Mesenchymal stem cell (in vitro differentiated cells and primary cell): ENCODE data around the gene SRSF1.
A peak's percentile ranks its signal among the peaks of the same experiment; 100 is the strongest.

Experiments used
- DNase-seq: peaks from one replicate; pipeline ENCODE4 v3.0.0-alpha.2; 2013
- H2AFZ ChIP-seq: one replicate; pipeline ENCODE4 v1.6.1; 2013; ENCODE audit warnings: low read depth, mild to moderate bottlenecking, control low read depth, inconsistent platforms, low read length, moderate library complexity
- H2AK5ac ChIP-seq: 2 replicates; pipeline ENCODE4 v1.6.1; 2013; ENCODE audit warnings: low read length, moderate library complexity, mild to moderate bottlenecking, inconsistent platforms; ENCODE audit not compliant: severe bottlenecking
- H2BK120ac ChIP-seq: one replicate; pipeline ENCODE4 v1.6.1; 2013; ENCODE audit warnings: low read depth, mild to moderate bottlenecking, inconsistent platforms, low read length, moderate library complexity
- H2BK12ac ChIP-seq, 2 experiments: one replicate each; pipeline ENCODE4 v1.6.1; 2013; ENCODE audit warnings: inconsistent platforms in 2 of 2, low read length in 2 of 2, mild to moderate bottlenecking in 2 of 2, moderate library complexity in 2 of 2, control low read depth in 1 of 2
- H2BK15ac ChIP-seq: one replicate; pipeline ENCODE4 v1.6.1; 2013; ENCODE audit warnings: mild to moderate bottlenecking, low read depth, inconsistent platforms; ENCODE audit not compliant: poor library complexity, severe bottlenecking
- H2BK5ac ChIP-seq: 2 replicates; pipeline ENCODE4 v1.6.1; 2013; ENCODE audit warnings: low read depth, mild to moderate bottlenecking, low read length, control low read depth, inconsistent platforms; ENCODE audit not compliant: poor library complexity, severe bottlenecking
- H3K14ac ChIP-seq, 2 experiments: one replicate each; pipeline ENCODE4 v1.6.1; 2013; ENCODE audit warnings: inconsistent platforms in 2 of 2, low read length in 2 of 2, control low read depth in 1 of 2, mild to moderate bottlenecking in 1 of 2, moderate library complexity in 1 of 2
- H3K18ac ChIP-seq, 2 experiments: one replicate each; pipeline ENCODE4 v1.6.1; 2013; ENCODE audit warnings: inconsistent platforms in 2 of 2, low read length in 2 of 2, control low read depth in 1 of 2, low read depth in 1 of 2, mild to moderate bottlenecking in 1 of 2
- H3K23ac ChIP-seq, 2 experiments: one replicate each; pipeline ENCODE4 v1.6.1; 2013; ENCODE audit warnings: inconsistent platforms in 2 of 2, low read length in 2 of 2, mild to moderate bottlenecking in 2 of 2, moderate library complexity in 2 of 2, control low read depth in 1 of 2
- H3K27ac ChIP-seq: 2 replicates; pipeline ENCODE4 v1.5.1; 2013; ENCODE audit warnings: mild to moderate bottlenecking, moderate library complexity, low read length, control low read depth, inconsistent platforms; ENCODE audit not compliant: poor library complexity, severe bottlenecking
- H3K27me3 ChIP-seq, 2 experiments: 2 replicates each; pipeline versions ENCODE4 v1.6.1 to v1.7.0; 2013; ENCODE audit warnings: low read length in 2 of 2, mild to moderate bottlenecking in 2 of 2, moderate library complexity in 2 of 2, control low read depth in 1 of 2, inconsistent platforms in 1 of 2; ENCODE audit not compliant: control insufficient read depth in 1 of 2, insufficient read depth in 1 of 2
- H3K36me3 ChIP-seq, 2 experiments: 2 replicates each; pipeline versions ENCODE4 v1.6.1 to v1.7.0; 2013; ENCODE audit warnings: low read length in 2 of 2, control low read depth in 1 of 2, inconsistent platforms in 1 of 2, low read depth in 1 of 2, mild to moderate bottlenecking in 1 of 2; ENCODE audit not compliant: insufficient read depth in 2 of 2, control insufficient read depth in 1 of 2
- H3K4ac ChIP-seq, 2 experiments: one replicate each; pipeline ENCODE4 v1.6.1; 2013; ENCODE audit warnings: inconsistent platforms in 2 of 2, low read length in 2 of 2, mild to moderate bottlenecking in 2 of 2, moderate library complexity in 2 of 2, control low read depth in 1 of 2, low read depth in 1 of 2
- H3K4me1 ChIP-seq: 2 replicates; pipeline ENCODE4 v1.6.1; 2013; ENCODE audit warnings: low read depth, low read length, control low read depth; ENCODE audit not compliant: control insufficient read depth, insufficient read depth
- H3K4me2 ChIP-seq: 2 replicates; pipeline ENCODE4 v1.6.1; 2013; ENCODE audit warnings: low read length, mild to moderate bottlenecking, inconsistent platforms; ENCODE audit not compliant: poor library complexity, severe bottlenecking
- H3K4me3 ChIP-seq, 2 experiments: 2 replicates each; pipeline versions ENCODE4 v1.5.1 to v1.7.0; 2013; ENCODE audit warnings: low read length in 2 of 2, mild to moderate bottlenecking in 2 of 2, control low read depth in 1 of 2, low read depth in 1 of 2; ENCODE audit not compliant: insufficient read depth in 1 of 2
- H3K79me1 ChIP-seq: replicated peaks from 2 replicates; pipeline ENCODE4 v1.6.1; 2013; ENCODE audit warnings: mild to moderate bottlenecking, control low read depth, low read length, inconsistent platforms; ENCODE audit not compliant: poor library complexity, severe bottlenecking
- H3K9ac ChIP-seq: 2 replicates; pipeline ENCODE4 v1.7.0; 2013; ENCODE audit warnings: mild to moderate bottlenecking, low read length, moderate library complexity
- H3K9me3 ChIP-seq: 2 replicates; pipeline ENCODE4 v1.7.0; 2013; ENCODE audit warnings: mild to moderate bottlenecking, low read length; ENCODE audit not compliant: control insufficient read depth
- H4K8ac ChIP-seq: one replicate; pipeline ENCODE4 v1.6.1; 2013; ENCODE audit warnings: inconsistent platforms, mild to moderate bottlenecking, low read length, moderate library complexity
- H4K91ac ChIP-seq: one replicate; pipeline ENCODE4 v1.6.1; 2013; ENCODE audit warnings: mild to moderate bottlenecking, low read length, inconsistent platforms
- WGBS: methylation state at CpG from one replicate; pipeline ENCODE4 v1.1.7; 2013; ENCODE audit warnings: mixed read lengths; 5-methylcytosine and 5-hydroxymethylcytosine counted together

Gene SRSF1

DNA sequence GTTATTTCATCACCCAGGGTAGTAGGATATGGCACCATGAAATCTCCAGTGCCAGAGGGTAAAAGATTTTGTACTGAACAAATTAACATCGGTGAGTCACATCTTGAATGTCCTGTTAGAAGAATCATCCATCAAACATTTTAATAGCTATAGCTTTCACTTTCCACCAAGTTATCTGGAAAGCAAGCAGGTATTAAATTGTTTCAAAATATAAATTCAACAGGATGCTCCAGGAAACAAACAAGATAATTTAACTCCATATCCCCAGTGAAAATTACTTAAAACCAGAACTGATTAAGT, 21.4 kb downstream of the SRSF1 start:
- Histone ChIP-seq H3K9me3 (no peaks in the 10 kb centered on the region), H2BK120ac (no peak overlapping the region), H3K27me3 (no peaks in the 10 kb centered on the region), H3K4me2 (peak overlapping the region; percentile 13), H3K14ac (no peak overlapping the region), H2AK5ac (no peak overlapping the region), H2BK5ac (no peak overlapping the region), H3K9ac (peak overlapping the region; percentile 95), H3K4ac (no peak overlapping the region), H4K8ac (no peak overlapping the region), H2BK12ac (no peak overlapping the region), H3K4me3 (peak overlapping the region in 1 of 2 experiments; percentile 87), H2AFZ (no peak overlapping the region), H3K18ac (no peak overlapping the region), H3K23ac (no peak overlapping the region), H3K27ac (peak overlapping the region; percentile 68), H3K79me1 (no peaks in the 10 kb centered on the region), H3K36me3 (peaks cover 5 to 28% of the 10 kb centered on the region in 2 experiments), H3K4me1 (peaks cover 9% of the 10 kb centered on the region), H2BK15ac (no peak overlapping the region), H4K91ac (no peak overlapping the region)
- no CpG with 5 or more reads among the region's 1 CpG for whole genome bisulfite sequencing
- peak; percentile 53 for DNase-seq

DNA sequence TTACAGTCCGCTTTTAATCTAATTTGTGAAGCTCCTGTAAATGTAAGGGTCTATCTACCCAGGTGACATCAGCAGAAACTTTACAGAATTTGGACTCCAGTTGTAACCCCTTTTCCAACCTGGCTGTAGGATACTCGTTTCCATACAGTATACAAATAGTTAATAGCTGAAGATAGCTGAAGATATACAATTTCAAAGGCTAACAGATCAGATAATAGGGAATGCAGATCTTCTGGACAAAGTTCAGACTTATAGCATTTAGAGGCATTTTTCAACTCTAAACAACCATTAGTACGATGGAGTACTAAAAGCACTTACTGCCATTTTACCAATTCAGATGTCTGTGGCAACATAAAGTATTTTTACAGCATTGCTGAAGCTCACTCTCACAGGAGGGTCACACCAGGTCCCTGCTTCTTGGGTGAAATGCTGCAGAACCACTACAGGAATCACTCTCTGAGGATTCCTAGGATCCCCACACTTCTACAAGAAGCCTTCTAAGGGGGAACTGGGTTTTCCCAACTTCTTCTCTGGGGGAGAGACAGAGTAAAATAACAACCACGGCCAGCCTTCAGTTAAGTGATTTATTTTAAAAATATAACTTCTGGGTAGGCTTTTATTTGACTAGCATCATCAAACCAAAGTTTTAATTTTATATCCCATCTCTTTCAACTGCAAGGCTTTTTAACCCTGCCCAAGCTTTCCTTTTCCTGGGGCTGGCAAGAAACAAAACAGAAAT, 21.9 kb downstream of the SRSF1 start:
- Histone ChIP-seq H2BK15ac (no peak overlapping the region), H3K18ac (no peak overlapping the region), H3K27ac (peak overlapping the region; percentile 68), H2AFZ (no peak overlapping the region), H3K4me1 (peaks cover 9% of the 10 kb centered on the region), H3K79me1 (no peaks in the 10 kb centered on the region), H4K8ac (no peak overlapping the region), H2BK5ac (no peak overlapping the region), H3K4me2 (peak overlapping the region; percentile 13), H3K27me3 (no peaks in the 10 kb centered on the region), H4K91ac (no peak overlapping the region), H3K4me3 (peak overlapping the region in 1 of 2 experiments; percentile 87), H3K4ac (no peak overlapping the region), H3K9me3 (no peaks in the 10 kb centered on the region), H3K14ac (no peak overlapping the region), H2AK5ac (no peak overlapping the region), H3K23ac (no peak overlapping the region), H3K9ac (peak overlapping the region; percentile 95), H2BK12ac (no peak overlapping the region), H2BK120ac (no peak overlapping the region), H3K36me3 (peaks cover 5 to 33% of the 10 kb centered on the region in 2 experiments)
- peak; percentile 52 for DNase-seq
- WGBS = 46% methylated on average over 2 of the region's 4 CpGs

DNA sequence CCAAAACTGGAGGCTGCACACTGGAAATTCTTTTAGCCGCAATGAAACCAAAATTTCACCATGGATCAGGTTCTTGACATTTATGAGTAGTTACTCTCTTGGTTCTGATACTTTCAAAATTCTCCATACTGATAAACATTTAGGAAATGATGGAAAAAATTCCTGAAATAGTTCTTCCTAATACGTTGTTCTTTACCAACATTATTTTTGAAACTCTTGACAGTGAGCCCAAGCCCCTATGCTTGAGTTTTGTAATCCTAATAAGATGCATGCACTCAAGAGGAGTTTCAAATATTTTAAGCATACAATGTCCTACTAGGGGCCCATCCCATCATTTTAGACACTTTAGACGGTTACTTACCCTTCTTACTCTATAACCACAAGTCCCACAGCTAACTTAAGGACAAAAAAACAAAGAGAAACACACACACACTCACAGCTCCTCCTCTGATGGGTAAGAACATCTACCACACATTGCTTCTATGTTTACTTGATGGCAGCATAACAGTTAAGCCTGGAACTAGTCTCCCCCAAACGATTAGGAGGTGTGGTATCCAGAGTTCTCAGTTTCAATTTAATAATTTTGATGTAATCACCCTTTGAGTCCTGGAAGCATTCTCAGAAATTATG, 22.7 kb downstream of the SRSF1 start:
- Histone ChIP-seq H4K8ac (no peak overlapping the region), H2BK120ac (no peak overlapping the region), H3K9me3 (no peaks in the 10 kb centered on the region), H3K4me2 (no peak overlapping the region), H4K91ac (no peak overlapping the region), H3K79me1 (no peaks in the 10 kb centered on the region), H3K9ac (peak overlapping the region; percentile 95), H3K36me3 (peaks cover 8 to 40% of the 10 kb centered on the region in 2 experiments), H3K4me1 (peaks cover 9% of the 10 kb centered on the region), H3K4ac (no peak overlapping the region), H3K27ac (no peak overlapping the region), H3K4me3 (peak overlapping the region in 1 of 2 experiments; percentile 87), H2BK15ac (no peak overlapping the region), H2AK5ac (no peak overlapping the region), H3K27me3 (no peaks in the 10 kb centered on the region), H2BK12ac (no peak overlapping the region), H2BK5ac (no peak overlapping the region), H3K18ac (no peak overlapping the region), H2AFZ (no peak overlapping the region), H3K23ac (no peak overlapping the region), H3K14ac (no peak overlapping the region)
- WGBS = 43% methylated on average over 2 of the region's 4 CpGs
- no peak for DNase-seq

DNA sequence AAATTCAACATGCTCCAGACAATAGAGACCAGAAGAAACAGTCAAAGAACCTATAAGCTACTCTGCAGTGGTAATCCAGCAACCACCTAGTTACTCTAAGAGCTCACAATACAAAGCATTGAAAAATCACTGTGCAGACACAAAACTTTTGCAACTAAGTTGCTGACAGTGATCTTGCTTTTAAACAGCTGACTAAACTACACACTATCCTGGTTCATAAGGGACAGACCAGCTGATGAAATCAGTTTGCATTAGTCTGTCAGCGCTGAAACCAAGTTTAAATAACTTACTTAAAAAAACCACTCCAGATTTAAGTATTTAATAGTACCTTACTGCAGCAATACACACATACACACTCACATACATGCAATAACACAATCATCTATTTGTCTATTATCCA, 23.6 kb downstream of the SRSF1 start:
- H4K8ac ChIP-seq = no peak overlapping the region
- no peak overlapping the region for H3K4me2 ChIP-seq
- H3K27ac ChIP-seq = no peak overlapping the region
- no peak overlapping the region for H2BK15ac ChIP-seq
- no peak overlapping the region for H2BK5ac ChIP-seq
- 100% methylated on average over 1 of the region's 1 CpG for WGBS
- H3K27me3 ChIP-seq = no peaks in the 10 kb centered on the region
- no peak overlapping the region for H3K23ac ChIP-seq
- no peak overlapping the region for H2AFZ ChIP-seq
- H3K9me3 ChIP-seq = no peaks in the 10 kb centered on the region
- H3K4me3 ChIP-seq = peak overlapping the region in 1 of 2 experiments; percentile 87
- DNase-seq = no peak
- H4K91ac ChIP-seq = no peak overlapping the region
- no peak overlapping the region for H3K14ac ChIP-seq
- H2BK12ac ChIP-seq = no peak overlapping the region
- peaks cover 6% of the 10 kb centered on the region for H3K4me1 ChIP-seq
- no peaks in the 10 kb centered on the region for H3K79me1 ChIP-seq
- H3K4ac ChIP-seq = no peak overlapping the region
- peaks cover 11 to 50% of the 10 kb centered on the region in 2 experiments for H3K36me3 ChIP-seq
- H3K9ac ChIP-seq = peak overlapping the region; percentile 95
- no peak overlapping the region for H2BK120ac ChIP-seq
- H2AK5ac ChIP-seq = no peak overlapping the region
- H3K18ac ChIP-seq = no peak overlapping the region
